Occipital lobe (tissue), 2 donors: Measurements from ENCODE around the gene CDC45. TPM values are rescaled to one million over a fixed set of nuclear protein-coding genes. Genes with fewer than 3 reads are reported as not detected.
A peak's percentile ranks its signal among the peaks of the same experiment; 100 is the strongest.

Source experiments
- DNase-seq: peaks from one replicate; lab custom pipeline; 2025; lab: John Stamatoyannopoulos, UW
- total RNA-seq: library from RNA; depleted of rRNA; stranded (reverse); fragments of >200 nt; gene quantifications from one replicate; pipeline ENCODE4 v1.2.3, GENCODE V29; 2014

Gene CDC45
- total RNA-seq, 1 donor from 2014 or later: 1.4 TPM

DNA sequence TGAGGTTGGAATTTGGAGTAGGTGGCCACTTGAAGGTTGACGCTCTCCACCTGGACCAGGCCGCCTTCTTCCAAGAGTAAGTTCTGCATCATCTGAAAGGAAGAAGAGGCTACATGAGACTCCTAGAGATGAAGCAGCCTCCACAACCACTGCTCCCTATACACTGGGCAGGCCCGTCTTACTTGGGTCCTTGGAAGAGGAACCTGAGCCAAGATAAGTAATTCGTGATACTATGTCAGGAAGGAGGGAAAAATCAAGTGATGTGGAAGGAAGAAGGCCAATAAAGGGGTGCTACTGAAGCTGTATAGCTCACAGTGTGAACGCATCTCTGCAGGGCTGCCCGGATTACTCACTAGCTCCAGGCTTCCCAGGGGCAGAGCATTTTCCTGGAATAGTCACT, 11.8 kb upstream of the CDC45 start:
- DNase-seq: no peak

DNA sequence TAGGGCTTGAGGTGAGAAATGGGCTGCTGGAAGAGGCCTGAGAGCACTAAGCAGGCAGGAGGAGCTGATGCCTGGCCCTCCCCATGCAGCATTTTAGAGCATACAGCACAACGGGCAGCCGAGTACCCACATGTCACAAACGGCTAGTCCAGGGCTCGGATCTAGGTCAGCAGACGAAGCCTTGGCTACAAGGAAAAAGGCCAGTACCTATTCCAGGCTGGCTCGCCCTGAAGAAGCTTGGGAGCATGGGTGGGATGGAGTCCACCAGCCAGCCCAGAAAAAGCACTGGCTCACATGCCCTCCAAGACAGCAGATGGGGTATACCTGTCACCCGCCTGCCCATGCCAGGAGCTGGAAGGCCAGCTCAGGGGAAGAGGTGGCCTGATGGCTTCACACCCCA, 10.3 kb upstream of the CDC45 start:
- DNase-seq: no peak

DNA sequence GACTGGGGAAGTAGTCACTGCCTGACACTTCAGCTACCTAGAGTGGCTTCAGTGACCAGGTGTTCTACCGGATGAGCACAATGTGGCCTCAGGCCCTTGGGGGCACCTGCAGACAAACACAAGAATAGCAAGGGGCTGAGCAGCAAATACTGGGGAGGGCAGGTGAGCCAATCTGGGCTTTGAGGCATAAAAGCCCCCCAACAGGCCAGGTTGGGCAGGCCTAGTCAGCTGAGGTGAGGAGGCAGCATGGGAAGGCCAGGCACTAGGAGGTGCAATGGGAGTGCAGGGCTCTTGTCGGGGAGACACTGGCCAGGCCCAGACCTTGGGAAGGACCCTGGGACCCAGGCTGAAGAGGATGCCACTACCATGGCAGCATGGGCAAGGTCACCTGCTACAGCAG, 9.7 kb upstream of the CDC45 start:
- DNase-seq: no peak

DNA sequence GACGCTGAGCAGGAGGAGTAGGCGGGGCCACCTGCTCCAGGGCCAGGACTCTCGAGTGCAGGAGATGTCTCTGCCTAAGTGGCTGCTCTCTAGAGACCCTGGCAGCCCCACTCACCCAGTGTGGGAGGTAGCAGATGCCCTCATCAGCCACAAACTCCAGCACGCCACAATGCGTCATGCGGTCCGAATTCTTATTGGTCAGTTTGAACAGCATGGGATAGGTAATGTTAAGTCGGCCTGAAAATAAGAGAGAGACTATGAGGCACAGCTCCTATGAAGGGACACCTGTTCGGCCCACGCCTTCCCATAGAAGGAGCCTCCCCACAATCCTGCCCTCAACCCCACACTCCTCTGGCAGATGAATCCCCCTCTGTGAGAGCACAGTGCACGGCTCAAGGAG, 8.1 kb upstream of the CDC45 start:
- DNase-seq: no peak

DNA sequence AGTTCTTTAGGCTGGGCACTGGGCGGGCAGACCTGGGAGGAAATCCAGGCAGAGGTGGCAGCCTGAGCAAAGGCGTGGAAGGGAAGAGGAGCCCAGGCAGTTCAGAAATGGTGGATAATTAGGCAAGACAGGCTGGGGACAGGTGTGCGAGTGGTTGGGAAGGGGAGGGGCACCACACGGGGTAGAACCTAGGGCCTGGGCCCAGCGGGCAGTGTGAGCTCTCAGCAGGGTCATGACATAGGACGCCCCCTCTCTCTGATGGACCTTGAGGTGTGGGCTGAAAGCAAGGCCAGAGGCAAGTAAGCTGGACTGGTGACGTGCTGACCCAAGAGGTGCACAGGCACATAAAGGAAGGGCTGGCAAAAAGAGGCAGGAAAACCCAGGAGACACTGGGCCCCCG, 7.5 kb upstream of the CDC45 start:
- DNase-seq: no peak

DNA sequence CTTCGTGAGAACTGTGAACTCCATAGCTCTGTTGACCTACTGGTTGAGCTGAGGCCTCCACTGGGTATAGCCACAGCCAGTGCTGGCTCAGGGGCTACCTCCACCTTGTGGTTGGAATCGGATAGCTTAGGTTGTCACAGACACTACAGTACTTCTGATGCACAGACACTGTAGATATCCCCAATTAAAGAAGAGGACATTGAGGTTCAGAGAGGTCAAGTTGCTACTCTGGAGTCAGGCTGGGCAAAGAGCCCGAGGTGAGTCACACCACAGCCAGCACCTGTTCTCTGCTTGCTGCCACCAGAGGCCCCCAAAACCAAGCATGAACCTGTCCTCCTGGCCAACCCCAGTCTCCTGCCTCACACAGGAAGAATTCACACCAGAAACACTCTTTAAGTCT, 6.1 kb upstream of the CDC45 start:
- DNase-seq: no peak

DNA sequence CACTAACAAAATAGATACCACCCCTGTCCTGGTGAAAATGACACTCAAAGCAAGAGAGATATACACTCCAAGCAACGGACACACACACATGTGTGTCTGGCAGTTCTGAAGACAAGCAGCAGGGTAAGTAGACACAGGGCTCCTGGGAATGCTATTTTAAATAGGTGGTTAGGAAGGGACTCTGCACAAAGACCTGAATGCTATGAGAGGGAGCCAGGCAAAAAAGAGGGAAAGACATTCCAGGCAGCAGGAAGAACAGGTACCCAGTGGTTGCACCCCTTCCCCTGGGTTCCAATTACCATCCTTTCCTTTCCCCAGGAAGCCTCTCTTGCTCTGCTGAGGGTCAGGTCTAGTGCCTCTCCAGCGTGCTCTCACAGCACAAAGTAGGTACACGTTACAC, 3.7 kb upstream of the CDC45 start:
- no peak for DNase-seq

DNA sequence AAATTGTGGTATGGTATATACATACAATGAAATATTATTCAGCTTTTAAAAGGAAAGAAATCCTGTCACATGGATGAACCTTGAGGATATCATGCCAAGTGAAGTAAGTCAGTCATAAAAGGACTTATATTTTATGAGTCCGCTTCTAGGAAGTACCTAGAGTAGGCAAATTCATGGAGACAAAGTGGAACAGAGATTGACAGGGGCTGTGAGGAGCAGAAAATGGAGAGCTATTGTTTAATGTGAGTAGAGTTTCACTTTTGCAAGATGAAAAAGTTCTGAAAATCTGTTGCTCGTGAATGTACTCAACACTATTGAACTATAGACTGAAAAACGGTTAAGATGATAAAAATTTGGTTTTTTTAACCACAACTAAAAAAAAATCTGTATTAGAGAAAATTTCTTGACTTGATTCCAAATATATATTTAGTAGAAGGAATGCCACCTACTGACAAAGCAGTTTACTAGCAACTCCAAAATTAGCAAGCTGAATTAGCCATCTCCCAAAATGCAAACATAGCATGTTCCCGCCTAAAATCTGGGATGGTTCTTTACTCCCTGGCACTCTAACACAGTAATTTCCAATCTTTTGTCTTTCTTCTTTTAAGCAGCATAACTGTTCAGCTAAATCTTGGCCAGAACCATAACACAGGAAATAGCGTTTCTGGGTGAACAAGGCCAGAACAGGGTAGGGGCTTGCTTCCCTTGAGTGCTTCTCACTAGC, 2.2 kb upstream of the CDC45 start:
- no peak for DNase-seq

DNA sequence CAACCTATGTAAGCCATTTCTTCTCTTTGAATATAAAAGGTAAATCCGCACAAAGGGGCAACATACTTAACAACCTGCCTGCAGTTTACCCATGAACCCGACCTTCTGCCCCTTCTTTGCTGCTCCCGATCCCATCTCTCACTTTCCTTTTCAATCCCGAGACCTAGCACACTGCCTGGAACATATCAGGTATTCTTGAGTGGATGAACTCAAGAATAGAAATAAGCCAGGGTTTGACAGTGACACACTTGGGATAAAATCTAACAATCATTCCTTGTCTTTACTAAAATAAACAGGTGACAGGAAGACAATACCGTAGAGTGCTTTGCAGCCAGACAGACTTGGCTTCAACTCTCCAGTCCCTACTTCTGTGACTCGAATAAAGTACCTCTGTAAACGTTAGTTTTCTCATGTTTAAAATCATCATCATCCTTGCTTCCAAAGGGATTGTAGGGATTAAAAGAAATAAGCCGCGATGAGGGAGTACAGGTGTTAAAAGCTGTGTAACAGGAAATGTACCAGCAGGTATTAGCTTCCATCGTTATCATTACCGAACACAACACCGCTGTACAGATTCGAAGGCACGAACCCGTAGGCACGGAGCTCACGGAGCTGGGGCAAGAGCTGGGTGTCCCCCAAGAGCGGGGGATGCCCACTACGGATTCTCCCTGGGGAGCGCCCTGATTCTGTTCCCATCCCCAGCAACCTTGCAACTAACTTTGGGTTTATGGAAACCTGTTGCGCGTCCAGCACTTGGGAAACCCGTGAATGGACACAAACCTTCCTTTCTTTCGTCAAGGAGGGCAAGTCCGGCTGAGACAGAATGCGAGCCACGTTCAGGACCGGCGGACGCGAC, 1.4 kb upstream of the CDC45 start:
- no peak for DNase-seq

DNA sequence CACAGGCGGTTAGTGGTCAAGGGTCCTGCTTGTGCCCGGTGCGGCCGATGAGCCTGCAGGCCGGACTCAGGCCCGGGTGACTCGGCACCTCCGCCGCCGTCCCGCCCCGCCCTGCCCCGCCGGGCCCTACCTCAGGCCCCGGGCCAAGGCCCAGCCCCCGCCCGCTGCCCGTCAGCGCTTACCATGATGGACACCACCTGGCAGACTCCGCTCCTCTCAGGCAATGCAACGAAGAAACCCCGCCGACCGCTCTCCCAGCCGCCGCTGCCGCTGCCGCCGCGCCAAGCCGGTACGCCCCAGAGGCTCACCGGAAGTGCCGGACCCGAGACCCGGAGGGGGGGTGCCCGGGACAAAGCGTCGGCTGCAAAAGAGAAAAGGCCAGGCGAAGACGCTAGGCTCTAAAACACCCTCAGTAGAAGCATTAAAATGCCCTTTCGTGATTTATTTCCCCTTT, 792 bp upstream of the CDC45 start, which contains the start of gene UFD1:
Gene UFD1 (minus strand): TSS at position 293 of the 454 bp plus-strand sequence. CDS start 108 bp downstream, at position 185.
- DNase-seq: peak; percentile 77

DNA sequence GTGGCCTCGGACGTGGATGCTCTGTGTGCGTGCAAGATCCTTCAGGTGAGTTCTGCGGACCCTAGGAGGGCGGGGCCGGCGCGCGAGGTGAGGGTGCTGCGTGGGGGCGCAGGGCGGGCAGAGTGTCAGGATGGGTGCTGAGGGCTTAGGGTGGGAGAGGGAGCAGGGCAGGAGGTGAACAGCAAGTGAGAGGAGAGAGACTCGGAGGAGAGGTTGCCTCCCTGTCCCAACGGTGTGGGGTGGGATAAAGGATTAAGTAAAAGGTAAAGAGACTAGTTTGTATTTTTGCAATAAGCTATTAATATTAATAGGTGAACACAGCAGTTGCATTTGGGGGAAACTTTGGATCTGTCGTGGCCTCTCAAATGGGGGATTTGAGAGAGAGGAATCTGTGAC, 451 bp downstream of the CDC45 start:
- DNase-seq: no peak

DNA sequence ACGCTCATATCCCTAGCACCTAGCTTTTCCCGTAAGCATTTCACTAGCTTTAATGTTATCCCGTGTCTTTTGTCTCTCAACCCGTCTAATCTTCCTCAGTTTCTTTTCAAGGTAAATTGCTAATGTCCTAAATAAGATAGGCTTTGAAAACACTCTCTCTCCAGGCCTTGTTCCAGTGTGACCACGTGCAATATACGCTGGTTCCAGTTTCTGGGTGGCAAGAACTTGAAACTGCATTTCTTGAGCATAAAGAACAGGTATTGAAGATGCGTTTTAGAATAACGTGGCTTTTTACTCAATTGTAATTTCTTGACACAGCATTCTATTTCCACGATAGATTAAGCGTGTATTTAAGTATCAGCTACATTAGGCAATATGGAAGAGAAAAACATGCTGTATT, 1.1 kb downstream of the CDC45 start:
- DNase-seq: no peak

DNA sequence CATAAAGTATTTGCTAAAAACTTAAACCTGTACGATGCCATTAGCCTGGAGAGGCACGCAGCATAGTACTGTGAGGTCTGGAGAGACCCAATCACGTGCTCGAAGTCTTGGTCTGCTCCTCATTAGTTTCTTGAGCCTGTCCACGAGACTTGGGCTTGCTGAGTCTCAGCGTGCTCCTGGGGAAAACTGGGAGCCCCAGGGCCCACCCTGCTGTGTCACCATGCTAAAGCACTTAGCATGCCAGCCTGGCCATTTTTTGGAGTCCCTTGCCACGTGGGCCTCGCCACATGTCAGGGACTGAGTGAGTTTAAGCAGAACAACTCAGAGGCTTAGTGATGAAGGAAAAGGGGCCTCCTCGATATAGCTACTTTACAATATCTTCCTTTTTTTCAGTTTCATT, 2.6 kb downstream of the CDC45 start:
- DNase-seq: no peak

DNA sequence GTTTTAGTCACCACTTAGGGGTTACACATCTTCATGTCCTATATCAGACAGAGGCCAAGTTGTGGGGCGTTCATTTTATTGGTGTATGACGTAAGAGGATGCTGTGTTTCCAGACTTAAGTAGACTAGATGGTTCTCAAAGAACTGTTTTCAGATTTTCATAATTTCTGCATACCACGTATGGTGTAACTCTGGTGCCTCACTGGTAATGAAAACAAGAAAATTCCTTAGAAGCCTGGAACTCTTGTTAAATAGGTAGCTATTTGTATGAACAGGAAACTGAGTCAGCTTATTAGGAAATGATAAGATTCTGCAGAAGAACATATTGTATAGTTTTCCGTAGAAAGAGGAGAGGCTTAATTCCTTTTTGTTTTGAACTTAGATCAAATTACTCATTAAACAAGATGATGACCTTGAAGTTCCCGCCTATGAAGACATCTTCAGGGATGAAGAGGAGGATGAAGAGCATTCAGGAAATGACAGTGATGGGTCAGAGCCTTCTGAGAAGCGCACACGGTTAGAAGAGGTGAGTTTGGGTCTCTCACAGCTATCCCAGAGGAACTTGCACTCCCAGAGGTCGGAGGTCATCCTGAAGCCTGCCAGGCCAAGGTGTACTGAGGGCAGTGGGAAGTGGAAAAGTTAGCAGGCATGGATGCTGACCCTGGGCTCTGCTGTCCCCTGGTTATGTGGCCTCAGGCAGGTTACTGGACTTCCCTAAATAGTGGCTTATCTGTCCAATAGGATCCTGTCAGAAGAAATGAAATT, 3.9 kb downstream of the CDC45 start:
- DNase-seq: no peak

DNA sequence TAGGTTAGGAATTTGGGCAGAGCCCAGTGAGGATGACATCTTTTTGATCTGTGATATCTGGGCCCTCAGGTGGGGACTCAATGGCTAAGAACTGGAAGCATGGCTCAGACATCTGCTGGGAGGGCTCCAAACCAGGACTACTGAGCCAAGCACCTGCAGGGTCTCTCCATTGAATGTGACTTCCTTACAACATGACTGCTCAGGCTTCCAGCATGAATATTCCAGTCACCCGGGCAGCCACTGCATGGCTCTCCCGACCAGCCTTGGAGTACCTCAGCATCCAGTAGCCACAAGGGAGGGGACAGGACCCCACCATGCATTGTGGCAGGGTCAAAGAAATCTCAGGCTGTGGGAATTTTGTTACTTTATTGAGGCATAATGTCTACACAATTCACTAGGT, 8.6 kb downstream of the CDC45 start:
- no peak for DNase-seq

DNA sequence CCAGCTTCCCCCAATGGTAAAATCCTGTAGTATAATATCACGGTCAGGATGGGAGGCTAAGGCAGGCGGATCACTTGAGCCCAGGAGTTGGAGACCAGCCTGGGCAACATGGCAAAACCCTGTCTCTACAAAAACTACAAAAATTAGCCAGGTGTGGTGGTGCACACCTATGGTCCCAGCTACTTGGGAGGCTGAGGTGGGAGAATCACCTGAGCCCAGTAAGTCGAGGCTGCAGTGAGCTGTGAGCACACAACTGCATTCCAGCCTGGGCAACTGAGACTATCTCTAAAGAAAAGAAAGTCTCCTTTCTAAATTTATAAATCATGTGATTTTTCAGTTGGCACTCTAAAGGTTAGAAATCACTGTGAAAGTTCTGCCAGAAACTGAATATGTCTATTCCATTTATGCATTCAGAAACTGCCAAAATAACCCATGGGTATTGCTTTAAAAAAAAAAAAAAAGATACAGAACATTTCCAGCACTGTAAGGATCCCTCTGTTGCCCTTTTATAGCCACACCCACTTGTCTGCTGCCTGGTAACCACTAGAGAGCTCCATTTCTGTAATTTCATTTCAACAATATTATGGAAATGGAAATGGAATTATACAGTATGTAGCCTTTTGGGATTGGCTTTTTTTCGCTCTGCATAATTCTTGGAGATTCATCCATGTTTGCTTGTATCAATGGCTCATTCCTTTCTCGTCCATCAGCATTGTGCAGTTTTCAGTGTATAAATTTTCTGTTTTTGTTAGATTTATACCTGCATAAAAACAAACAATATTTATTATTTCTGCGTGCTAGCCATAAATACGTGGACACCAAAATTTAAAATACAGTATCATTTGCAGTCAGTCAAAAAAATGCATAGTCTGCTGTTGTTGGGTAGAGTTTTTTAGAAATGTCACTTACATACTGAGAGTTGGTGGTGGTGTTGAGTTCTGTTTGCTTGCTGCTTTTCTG, 9.4 kb downstream of the CDC45 start:
- DNase-seq: no peak

DNA sequence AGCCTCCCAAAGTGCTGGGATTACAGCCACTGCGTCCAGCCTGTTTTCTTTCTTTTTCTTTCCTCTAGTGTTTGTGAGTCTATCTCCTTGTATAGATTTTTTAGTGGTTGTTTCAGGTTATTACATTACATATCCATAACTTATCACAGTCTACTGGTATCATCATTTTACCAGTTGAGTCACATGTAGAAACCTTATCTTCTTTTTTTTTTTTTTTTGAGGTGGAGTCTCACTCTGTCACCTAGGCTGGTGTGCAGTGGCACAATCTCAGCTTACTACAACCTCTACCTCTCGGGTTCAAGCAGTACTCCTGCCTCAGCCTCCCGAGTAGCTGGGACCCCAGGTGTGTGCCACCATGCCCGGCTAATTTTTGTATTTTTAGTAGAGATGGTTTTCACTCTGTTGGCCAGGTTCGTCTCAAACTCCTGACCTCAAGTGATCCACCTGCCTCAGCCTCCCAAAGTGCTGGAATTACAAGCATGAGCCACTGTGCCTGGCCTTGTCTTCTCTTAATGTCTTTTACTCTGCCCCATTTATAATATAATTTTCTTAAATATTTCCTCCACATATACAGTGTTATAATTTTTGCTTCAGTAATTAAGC, 11.0 kb downstream of the CDC45 start:
- DNase-seq: no peak

DNA sequence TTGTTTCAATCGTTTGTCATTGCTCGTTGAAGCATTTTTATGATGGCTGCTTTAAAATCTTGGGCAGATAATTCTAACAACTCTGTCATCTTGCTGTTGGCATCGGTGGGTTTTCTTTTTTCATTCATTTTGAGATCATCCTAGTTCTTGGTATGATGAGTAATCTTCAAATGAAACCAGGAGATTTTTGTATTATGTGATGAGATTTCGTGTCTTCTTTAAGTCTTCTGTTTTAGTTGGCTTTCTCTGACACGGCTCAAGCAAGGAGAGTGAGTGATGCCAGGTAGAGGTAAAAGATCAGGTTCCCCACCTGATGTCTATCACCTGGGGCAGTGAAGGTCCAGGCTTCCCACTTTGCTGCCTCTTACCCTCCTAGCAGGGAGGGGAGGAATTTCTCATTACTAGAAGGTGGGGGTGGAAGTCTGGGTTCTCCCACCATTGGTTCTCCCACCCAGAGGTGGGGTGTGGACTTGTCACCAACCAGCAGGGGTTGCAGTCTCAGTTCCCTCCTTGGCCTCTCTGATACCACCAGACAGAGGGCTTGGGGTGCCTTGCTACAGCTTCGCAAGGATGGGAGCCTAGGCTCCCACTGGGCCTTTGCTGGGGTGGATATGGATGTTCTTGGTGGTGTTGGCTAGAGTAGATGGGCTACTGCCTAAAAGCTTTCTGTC, 12.9 kb downstream of the CDC45 start:
- DNase-seq: no peak

DNA sequence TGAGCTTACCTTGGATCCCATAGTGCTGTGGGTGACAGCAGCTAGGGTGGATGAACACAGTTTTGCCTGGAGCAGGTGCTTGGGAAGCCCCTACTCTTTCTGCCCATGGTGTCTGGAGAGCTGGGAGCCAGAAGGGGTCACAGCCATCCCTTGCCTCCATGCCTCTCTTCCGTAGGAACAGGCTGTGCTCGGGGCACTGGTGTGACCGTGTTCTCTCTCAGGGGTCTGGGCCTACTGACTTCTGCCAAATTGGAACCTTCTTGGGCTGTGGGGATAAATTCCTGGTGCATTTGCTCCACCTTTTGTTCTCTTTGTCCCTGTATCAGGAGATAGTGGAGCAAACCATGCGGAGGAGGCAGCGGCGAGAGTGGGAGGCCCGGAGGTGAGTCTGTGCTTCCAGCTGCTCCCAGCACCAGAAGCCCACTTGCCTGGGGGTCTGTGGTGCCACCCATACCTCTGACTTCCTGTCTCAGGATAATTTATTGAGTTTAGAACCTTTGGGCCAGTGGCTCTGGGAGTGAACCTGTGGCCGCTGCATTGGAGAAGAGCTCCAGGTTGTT, 14.4 kb downstream of the CDC45 start:
- no peak for DNase-seq
